Liver (tissue), 3 donors: ENCODE results near the gene THEM5.

Source experiments
- CTCF ChIP-seq: fragments of 150-350 bp; IDR thresholded peaks from 2 replicates; pipeline ENCODE4 v1.5.1; 2017; ENCODE audit warnings: improper control_type of control experiment, low read depth, low read length; ENCODE audit not compliant: missing input control
- EGR1 ChIP-seq, 2 donors: IDR thresholded peaks; 2 replicates each; pipeline ENCODE4 v1.6.1; 2016 to 2018; ENCODE audit warnings: antibody characterized with exemption in 2 of 2, low read depth in 2 of 2
- GABPA ChIP-seq, 2 donors: IDR thresholded peaks in 1 of 2; conservative IDR thresholded peaks in 1 of 2; 2 replicates each; pipeline ENCODE4 v1.6.1; 2016; ENCODE audit warnings: antibody characterized with exemption in 2 of 2, mild to moderate bottlenecking in 1 of 2, moderate library complexity in 1 of 2
- RAD21 ChIP-seq, 2 donors: IDR thresholded peaks; 2 replicates each; pipeline ENCODE4 v1.6.1; 2016; ENCODE audit warnings: antibody characterized with exemption in 2 of 2, mild to moderate bottlenecking in 2 of 2
- TAF1 ChIP-seq: conservative IDR thresholded peaks from 2 replicates; pipeline ENCODE4 v1.6.1; 2016; ENCODE audit warnings: antibody characterized with exemption, mild to moderate bottlenecking
- TF ChIP-seq, protein P1 (sequence below): IDR thresholded peaks from 2 replicates; pipeline ENCODE4 v1.6.1; 2016; ENCODE audit warnings: antibody characterized with exemption
- donor health status: healthy.
- donor health status: healthy.

GRCh38 chr1:151806170-151806569, 47.3 kb downstream of the THEM5 start:
- TF ChIP-seq, protein P1, sequence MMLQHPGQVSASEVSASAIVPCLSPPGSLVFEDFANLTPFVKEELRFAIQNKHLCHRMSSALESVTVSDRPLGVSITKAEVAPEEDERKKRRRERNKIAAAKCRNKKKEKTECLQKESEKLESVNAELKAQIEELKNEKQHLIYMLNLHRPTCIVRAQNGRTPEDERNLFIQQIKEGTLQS = no peak
- TF ChIP-seq CTCF (no peak), RAD21 (IDR thresholded peaks at IDR 0.05) (no peak), GABPA (IDR thresholded peaks at IDR 0.05 in 1 of 2, conservative IDR thresholded peaks at IDR 0.05 in 1 of 2) (no peak), TAF1 (no peak), EGR1 (IDR thresholded peaks at IDR 0.05; ENCODE audit: low read depth in 2 of 2) (no peak)
